ENCODE data around the gene CCNE1.

Gene CCNE1

DNA sequence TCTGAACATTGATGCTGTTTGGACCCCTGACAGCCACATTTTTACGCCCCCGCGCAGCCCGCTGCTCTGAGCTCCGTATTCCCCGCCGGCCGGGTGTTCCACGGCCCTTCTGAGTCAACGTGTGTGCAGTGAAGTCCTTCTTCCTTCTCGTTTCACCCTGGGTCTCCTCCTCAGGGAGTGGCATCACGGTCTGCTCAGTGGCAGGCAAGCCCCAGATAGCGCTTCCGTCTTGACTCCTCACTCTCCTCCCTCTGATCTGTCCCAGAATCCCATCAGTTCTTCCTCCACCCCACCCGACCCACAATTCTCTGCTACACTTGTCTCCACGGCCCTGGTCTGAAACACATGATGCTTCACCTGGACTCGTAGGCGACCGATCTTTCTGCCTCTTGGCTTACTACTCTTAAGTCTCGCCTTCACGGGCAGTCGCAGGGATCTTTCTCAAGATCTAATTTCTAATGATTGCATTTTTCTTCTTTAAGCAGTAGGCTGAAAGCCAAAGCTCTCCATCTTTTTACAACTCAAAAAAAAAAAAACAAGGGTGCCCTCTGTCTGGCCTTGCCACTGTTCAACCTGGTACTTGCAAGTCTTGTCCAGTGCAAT lies 33.9 kb downstream of the CCNE1 start:
- DNase-seq: peak in 2 of 3 experiments; percentile 63 to 74

DNA sequence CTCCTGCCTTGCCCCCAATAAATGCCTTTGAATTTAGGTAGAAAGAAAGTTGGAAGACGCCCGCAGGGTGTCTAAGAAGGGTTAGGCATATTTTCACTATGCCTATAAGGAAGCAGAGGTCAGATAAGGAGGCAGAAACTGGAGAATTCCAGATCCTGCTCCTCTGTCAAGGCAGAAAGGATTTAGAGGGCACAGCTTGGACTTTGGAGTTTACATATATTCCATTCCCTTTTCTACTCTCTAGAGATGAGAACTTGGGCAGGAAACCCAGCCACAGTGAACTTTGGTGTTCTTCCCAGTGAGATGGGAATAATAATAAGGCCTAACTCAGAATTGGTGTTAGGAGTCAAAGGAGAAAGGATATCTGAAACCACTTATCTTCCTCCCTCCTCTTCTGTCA lies 37.4 kb downstream of the CCNE1 start:
- DNase-seq: no peak

DNA sequence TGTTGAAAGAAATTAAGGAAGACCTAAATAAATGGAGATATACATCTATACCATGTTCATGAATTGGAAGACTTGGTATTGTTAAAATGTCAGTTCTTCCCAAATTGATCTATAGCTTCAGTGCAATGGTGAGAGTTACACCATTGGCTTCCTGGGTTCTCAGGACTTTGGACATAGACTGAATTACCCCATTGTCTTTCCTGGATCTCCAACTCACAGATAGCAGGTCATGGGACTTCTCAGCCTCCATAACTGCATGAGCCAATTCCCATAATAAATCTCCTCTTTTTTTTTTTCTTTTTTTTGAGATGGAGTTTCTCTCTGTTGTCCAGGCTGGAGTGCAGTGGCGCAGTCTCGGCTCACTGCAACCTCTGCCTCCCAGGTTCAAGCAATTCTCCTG lies 38.7 kb downstream of the CCNE1 start:
- no peak for DNase-seq

DNA sequence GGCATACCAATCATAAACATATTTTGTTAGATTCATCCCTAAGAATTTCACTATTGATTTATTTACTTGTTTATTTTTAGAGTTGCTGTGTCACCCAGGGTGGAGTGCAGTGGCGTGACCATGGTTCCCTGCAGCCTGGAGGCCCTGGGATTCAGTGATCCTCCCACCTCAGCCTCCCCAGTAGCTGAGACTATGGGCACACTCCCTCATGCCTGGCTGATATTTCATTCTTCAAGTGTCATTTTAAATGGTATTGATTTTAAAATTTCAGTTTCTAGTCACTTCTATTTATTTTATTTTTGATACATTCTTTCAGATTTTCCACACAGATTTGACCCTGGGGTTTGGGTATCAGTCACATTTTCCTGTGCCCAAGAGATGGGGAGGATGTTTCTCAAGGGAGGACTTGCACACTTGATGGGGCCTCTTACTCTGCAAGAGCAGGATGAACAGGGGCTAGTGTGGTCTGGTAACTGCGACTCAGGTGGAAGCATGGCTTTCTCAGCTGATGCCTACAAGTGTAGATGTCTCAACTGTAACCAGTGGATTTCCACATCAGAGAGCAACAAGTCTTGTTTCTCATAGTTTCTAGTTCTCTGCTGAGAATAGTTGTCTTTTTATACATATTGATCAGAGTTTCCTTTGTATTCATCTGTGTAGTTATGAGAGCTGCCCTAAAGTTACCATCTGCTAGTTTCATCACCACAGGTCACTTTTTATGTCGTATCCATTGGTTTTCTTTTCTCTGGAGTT lies 40.2 kb downstream of the CCNE1 start:
- no peak for DNase-seq

DNA sequence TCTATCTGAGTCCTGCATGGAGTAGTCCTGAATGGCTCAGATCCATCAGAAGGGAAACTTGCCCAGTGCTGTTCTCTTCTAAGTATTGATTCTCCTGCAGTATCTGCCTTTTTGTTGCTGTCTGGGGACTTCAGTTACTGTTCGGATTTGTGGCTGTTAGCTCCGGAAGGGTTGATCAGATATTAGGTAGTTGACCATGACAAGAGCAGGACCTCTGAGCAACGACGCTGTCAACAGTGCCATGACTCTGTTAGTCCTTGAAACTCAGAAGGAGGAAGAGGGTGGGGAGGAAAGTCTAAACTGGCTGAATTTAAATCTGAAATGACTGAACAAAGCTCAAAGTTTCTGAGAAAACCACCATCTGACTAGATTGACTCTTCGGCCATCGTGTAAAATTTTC lies 42.2 kb downstream of the CCNE1 start:
- DNase-seq: no peak

DNA sequence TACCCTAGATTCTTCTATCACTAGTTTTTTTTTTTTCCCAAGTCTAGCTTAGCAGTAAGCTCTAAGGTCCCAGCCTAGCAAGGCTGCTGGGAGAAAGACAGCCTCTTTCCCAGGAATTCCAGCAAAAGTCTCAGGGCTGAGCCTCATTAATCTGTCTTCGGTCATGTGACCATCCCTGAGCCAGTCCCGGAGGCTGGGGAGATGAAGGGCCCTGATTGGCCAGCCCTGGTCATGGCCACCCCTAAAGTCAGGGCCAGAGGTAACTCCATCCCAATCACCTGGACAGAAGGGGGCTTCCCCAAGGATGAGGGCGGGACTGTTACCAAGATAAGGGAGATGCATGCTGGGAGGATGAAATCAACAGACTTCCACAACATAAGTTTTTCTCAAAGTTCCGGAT lies 43.3 kb downstream of the CCNE1 start:
- no peak for DNase-seq

DNA sequence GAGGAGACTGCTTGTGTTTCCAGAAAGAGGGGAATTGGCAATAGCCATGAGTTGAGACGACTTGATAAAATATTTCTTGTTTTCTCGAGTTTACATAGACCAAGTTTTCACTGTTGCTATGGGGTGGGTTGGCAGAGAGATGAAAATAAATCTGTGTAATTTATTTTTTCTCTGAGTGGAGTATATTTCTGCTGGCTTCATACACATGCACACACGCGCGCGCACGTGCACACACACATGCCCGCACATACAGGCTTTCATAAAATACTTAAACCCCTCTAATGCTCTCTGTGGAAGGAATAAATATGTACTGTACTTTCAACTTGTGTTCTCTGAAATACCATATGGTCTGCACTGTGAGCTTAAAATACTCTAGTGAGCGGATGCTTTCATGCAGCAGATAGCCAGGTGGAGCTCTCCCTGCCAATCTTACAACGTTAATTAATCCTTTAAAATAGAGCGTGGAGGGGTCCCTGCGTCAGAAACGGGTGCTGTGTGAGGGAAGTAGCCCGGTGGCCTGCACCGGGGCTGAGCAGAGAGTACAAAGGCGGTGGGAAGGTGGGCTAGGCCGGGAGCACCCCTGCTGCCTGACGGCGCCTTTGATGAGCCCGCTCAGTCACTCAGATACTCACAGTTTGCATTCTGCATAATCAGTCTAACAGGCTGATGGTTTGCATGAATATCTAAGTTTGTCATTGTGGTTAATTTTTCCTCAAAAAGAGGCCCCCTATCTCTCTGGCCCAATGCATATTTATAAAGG lies 44.1 kb downstream of the CCNE1 start:
- DNase-seq: no peak

DNA sequence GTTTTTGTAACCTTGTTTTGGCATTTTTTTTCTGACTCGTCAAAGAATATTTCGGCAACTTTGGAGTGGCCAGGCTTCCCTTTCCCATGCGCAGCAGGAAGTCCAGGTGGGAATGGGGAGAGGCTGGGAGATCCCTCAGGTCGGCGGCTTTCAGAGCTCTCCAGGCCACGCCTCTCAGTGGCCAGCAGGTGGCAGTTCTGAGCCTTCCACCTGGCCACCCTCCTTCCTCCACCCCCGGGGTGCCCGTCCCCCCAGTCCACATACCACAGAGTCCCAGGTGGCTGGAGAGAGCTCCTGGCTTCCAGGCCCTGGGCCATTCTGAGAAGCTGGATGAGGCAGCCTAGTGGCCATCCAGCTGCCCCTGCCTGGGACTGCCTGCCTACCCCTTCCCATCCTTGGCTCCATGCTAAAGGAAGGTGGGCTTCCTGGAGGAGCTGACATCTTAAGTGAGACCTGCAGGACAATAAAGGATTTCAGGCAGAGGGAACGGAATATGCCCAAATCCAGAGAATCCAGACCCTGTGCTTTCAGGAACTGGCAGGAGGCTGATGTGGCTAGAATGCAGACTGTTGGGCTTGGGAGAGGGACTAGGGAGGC lies 46.3 kb downstream of the CCNE1 start:
- peak in 1 of 3 experiments; percentile 19 for DNase-seq

DNA sequence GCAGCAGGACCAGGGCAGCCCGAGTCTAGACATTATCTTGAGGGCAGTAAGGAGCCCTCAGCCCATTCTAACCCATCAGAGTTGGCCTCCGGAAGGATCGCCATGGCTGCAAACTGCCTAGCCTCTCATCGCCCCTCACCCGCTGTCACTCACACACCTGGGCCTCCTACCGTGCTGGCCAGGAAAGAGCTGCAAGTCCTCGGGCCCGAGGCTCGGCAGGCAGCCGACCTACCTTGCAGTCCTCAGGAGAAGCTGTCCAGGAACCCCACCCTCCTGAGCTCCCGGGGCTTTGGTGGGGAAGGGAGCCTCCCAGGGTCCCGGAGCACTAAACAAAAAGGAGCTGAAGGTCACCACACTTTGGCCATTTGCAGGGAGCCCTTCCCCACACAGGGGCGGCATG lies 46.8 kb downstream of the CCNE1 start:
- DNase-seq: peak in 1 of 3 experiments; percentile 4

DNA sequence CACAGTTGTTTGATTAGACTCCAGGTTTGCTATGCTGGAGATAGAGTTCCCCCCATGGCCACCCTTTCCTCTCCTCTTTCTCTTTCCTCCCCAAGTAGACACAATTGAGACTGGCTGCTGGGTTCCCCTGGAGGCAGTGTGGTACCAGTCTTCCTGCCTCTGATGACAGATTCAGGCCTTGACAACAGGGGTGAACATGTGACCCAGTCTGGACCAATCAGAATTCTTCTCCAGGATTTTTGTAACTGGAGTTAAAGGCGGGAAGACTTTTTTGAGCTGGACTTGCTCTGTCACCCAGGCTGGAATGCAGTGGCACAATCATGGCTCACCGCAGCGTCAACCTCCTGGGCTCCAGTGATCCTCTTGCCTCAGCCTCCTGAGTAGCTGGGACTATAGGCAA lies 48.7 kb downstream of the CCNE1 start:
- DNase-seq: no peak

DNA sequence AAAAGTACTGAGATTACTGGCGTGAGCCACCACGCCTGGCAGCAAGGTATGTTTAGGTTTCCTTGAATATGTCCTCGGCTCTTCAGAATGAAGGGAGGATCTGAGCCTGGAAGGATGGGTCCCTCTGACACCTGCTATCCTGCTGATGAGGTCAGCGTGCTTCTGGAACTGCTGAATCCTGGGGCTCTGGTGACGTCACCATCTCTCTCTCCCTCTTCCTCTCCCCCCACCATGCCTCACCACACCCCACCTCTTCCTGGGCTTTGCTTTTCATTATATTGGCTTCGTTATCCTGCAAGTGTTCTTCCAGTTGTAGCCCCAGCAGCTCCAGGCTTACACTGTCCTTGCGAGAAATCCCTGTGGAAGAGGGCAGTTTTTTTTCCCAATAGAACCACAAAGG lies 49.8 kb downstream of the CCNE1 start:
- DNase-seq: no peak

DNA sequence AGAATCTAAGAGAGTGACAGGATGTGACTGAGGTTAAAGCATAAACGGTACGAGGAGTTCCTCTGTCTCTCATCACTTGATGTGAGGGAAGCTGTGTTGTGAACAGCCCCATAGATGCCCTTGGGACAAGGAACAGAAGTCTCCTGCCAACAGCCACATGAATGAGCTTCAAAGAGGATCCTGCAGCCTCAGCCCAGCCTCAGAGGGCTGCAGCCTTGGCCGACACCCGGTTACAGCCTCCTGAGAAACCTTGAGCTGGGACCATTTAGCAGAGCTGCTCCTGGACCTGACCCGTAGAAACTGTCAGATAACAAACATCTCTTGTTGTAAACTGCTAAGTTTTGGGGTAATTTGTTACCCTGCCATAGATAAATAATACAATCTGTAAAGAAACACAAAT lies 54.2 kb downstream of the CCNE1 start:
- no peak for DNase-seq

DNA sequence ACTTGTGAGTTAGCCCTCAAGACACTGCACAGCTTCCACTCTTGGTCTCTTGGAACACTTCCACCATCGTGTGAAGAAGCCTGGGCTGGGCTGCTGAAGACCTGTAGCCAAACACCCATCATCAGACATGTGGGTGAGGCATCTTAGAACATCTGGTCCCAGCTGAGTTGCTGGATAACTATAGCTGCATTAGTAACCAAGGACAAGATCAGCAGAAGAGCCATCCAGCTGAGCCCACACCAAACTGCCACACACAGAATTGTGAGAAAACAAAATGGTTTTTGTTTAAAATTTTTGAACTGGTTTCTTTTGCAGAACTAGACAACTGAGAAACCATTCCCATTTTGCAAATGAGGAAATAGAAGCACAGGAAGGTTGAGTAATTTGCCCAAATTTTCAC lies 56.2 kb downstream of the CCNE1 start:
- DNase-seq: no peak

DNA sequence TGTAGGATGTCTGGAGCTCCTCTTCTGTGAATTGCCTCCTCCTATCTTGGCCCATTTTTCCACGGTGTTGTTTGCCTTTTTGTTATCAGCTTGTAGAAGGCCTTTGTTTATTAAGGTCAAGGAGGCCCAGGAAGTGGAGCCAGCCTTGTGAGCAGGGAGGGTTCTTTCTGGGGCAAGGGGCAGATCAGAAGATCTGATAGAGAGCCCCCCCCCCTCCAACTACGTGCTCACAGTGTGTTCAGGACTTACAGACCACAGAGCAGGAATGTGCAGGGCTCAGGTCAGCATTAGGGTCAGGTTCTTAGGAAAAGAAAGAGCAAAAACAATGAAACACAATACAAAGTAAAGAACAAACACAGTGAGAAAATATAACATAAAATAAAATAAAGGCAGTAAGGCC lies 59.4 kb downstream of the CCNE1 start:
- DNase-seq: no peak

DNA sequence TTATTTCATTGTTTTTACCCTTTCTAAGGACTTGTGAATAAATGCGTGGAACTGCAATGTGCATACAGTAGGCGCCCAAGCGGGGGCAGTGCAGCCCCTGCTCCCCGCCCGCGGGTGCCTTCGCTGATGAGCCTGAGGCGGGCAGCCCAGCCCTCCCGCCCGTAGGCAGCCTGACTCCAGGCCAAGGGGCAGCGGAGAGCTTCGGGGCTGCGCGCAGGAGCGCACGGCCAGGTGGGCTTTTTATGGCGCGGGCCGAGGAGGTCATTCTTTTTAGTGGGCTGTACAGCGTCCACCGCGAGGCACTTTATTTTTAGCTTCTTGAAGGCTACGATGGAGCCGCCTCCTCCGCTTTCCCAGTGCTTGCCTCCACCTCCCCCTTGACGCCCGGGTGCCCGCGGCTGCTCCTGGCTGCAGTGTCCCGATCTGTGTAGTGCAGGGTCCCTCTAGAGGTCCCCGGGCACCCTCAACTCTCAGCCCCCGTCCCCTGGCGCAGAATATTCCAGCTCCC lies 60.5 kb downstream of the CCNE1 start:
- DNase-seq: peak in 2 of 3 experiments; percentile 32 to 35

DNA sequence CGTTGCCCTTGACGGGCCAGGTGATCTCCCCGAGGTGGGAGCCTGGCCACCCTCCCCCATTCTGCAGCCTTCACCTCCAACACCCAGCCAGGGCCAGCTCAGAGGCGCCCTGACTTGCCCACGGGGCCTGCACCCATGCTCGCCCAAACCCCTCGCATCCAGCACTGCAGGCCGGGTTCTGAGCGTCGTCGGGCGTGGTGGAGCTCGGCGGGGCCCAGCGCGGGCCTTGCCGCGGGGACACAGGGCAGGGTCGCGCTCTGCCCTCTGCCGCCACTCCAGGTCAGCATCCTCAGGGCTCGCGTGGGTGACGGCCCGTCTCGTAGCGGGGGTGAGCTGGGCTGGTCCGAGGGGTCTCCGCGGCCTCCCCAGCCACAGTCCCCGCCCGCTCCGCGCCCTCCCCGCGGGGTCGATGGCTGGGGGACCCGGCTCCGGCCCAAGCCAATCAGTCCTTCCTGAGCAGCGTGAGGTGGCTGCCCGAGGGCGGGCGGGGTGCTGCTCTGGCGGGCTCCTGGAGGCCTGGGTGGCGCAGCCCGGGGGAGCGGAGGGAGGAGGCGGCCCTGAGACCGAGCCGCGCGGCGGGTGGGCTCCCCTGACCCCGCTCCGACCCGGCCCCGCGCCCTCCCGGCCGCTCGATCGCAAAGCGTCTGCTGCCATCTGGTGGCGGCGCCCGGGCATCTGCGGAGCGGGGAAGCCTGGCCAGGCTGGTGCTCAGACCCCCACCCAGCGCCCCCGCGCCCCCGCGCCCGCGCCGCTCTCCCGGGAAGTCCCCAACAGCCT lies 61.4 kb downstream of the CCNE1 start:
- peak in 2 of 3 experiments; percentile 54 to 60 for DNase-seq
